ENCODE measurements around the gene VPS26B.

DNA sequence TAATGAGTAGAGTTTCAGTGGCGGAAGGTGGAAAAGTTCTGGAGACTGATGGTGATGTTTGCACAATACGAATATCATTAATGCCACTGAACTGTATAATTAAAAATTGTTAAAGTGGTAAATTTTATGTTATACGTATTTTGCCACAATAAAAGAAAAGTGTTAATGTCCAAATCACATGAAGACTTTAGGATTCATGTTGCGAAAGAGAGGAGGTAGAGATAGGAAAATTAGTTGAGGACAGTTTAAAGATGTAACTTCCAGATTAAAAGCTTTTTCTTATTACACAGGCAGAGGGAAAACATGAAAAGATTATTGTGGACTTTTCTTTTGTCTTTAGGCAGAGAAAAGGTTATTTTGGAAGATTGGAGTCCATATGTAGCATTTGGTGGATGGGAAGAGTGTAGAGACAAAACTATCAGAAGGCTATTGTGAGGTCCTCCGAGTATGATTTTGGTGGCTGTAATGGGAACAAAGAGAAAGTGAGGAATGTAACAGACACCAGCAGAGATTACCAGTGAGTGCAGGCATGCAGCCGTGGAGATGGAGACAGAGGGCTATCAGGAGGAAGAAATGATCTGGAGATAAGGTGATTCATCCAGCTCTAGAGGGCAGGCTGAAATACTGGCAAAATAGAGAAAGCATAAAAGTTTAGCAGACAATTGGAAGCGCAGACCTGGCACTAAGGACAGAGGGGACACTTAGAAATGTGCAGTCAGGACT is 12.5 kb downstream of the VPS26B start:
- TF ChIP-seq CTCF (IDR thresholded peaks at IDR 0.05) (no peak), POLR2AphosphoS5 (IDR thresholded peaks at IDR 0.05; ENCODE audit: insufficient read depth in 1 of 2, low read depth in 1 of 2) (no peak), POLR2A (IDR thresholded peaks at IDR 0.05) (no peak)
